ENCODE results near the gene TAX1BP1. TPM values are rescaled to one million over a fixed set of nuclear protein-coding genes. Genes with fewer than 3 reads are reported as not detected.

Gene TAX1BP1
- total RNA-seq, 1 donor from 2014 or later: 83.6 TPM

DNA sequence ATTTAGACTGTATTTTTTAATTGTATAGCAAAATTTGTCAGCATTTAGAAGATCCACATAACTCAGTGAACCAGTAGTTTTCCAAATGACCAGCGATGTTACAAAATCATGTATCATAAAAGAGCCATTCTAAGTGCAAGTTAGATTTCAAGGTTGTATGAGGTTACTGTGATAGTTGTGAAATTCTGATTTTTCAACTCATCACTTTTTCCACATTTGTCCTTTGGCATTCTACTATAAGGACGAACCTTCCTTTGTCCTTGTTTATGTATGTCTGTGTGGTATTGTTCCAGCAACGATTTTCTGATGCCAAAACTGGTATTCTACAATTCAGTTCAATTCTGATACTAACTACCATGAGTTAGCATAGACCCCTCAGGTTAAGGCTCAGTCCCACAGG is 64.2 kb downstream of the TAX1BP1 start:
- TF ChIP-seq CTCF (IDR thresholded peaks at IDR 0.05; ENCODE audit: insufficient read depth, low read length, poor library complexity, severe bottlenecking): no peak
- Histone ChIP-seq H3K4me3 (ENCODE audit: low read depth, low read length) (no peak overlapping the region), H3K27me3 (ENCODE audit: control insufficient read depth, insufficient read depth, low read length) (no peaks in the 10 kb centered on the region), H3K36me3 (ENCODE audit: control insufficient read depth, insufficient read depth, low read length) (peaks cover 1% of the 10 kb centered on the region)
- DNase-seq (ENCODE audit: low read depth): no peak

DNA sequence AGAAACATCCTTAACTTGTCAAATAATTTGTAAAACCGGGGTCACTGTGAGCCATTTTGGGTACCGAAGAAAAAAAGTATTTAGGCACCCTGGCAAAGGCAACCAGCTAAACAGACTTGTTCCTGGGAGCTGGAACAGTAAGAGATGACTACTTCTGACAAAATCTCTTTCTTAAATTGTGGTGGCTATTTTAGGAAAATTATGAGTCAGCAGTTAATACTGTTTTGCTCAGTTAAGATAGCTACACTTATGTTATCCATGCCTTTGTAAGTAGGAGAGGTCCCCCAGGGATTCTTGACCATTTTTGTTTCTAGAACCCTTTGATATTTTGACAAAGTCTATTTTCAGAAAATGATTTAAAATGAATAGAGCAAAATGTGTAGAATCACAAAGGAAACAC is 68.7 kb downstream of the TAX1BP1 start:
- no peak overlapping the region for H3K4me3 ChIP-seq (ENCODE audit: low read depth, low read length)
- no peaks in the 10 kb centered on the region for H3K36me3 ChIP-seq (ENCODE audit: control insufficient read depth, insufficient read depth, low read length)
- H3K27me3 ChIP-seq (ENCODE audit: control insufficient read depth, insufficient read depth, low read length): no peaks in the 10 kb centered on the region
- no peak for DNase-seq (ENCODE audit: low read depth)
- TF ChIP-seq CTCF (IDR thresholded peaks at IDR 0.05; ENCODE audit: insufficient read depth, low read length, poor library complexity, severe bottlenecking): no peak

- no peak overlapping the region for H3K4me3 ChIP-seq (ENCODE audit: low read depth, low read length)
- no peaks in the 10 kb centered on the region for H3K36me3 ChIP-seq (ENCODE audit: control insufficient read depth, insufficient read depth, low read length)
- no peak for DNase-seq (ENCODE audit: low read depth)
- TF ChIP-seq CTCF (IDR thresholded peaks at IDR 0.05; ENCODE audit: insufficient read depth, low read length, poor library complexity, severe bottlenecking): no peak
- H3K27me3 ChIP-seq (ENCODE audit: control insufficient read depth, insufficient read depth, low read length): no peaks in the 10 kb centered on the region
Observed at GRCh38 chr7:27810186-27810585, 70.2 kb downstream of the TAX1BP1 start.

DNA sequence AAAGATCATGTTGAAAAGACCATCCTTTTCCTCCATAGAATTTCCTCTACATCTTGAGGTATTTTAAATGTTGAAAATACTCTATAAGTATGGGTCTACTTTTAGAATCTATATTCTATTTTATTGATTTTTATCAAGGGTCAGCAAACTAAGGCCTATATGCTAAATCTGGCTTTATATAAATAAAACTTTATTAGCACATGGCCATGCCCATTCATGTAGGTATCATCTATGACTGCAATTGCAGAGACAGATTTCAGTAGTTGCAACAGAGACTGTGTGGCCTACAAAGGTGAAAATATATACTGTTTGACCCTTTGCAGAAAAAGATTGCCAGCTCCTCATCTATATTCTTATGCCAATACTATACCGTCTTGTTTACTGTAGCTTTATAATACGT is 72.7 kb downstream of the TAX1BP1 start:
- TF ChIP-seq CTCF (IDR thresholded peaks at IDR 0.05; ENCODE audit: insufficient read depth, low read length, poor library complexity, severe bottlenecking): no peak
- Histone ChIP-seq H3K4me3 (ENCODE audit: low read depth, low read length) (no peak overlapping the region), H3K36me3 (ENCODE audit: control insufficient read depth, insufficient read depth, low read length) (no peaks in the 10 kb centered on the region)

DNA sequence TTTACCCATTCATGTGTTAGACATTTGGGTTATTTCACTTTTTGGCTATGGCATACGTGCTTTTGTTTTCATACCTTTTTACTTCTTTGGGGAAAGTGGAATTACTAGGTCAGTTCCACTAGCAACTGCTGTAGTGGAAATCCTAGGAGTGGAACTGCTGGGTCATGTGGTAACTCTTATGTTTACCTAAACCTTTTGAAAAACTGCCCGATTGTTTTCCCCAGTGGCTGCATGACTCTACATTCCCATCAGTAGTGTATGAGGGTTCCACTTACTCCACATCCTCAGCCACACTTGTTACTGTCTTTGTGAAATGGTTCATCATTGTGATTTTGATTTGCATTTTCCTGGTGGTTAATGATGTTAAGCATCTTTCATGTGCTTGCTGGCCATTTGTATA is 82.3 kb downstream of the TAX1BP1 start:
- Histone ChIP-seq H3K4me3 (ENCODE audit: low read depth, low read length) (no peak overlapping the region), H3K36me3 (ENCODE audit: control insufficient read depth, insufficient read depth, low read length) (no peaks in the 10 kb centered on the region), H3K27me3 (ENCODE audit: control insufficient read depth, insufficient read depth, low read length) (no peaks in the 10 kb centered on the region)
- DNase-seq (ENCODE audit: low read depth): no peak
- no peak for TF ChIP-seq CTCF (IDR thresholded peaks at IDR 0.05; ENCODE audit: insufficient read depth, low read length, poor library complexity, severe bottlenecking)

More for the DNA sequence above, 72.7 kb downstream of the TAX1BP1 start:
- no peaks in the 10 kb centered on the region for H3K27me3 ChIP-seq (ENCODE audit: control insufficient read depth, insufficient read depth, low read length)
- DNase-seq (ENCODE audit: low read depth): no peak

- no peak overlapping the region for H3K4me3 ChIP-seq (ENCODE audit: low read depth, low read length)
- no peaks in the 10 kb centered on the region for H3K36me3 ChIP-seq (ENCODE audit: control insufficient read depth, insufficient read depth, low read length)
- no peak for DNase-seq (ENCODE audit: low read depth)
- no peak for TF ChIP-seq CTCF (IDR thresholded peaks at IDR 0.05; ENCODE audit: insufficient read depth, low read length, poor library complexity, severe bottlenecking)
- H3K27me3 ChIP-seq (ENCODE audit: control insufficient read depth, insufficient read depth, low read length): no peaks in the 10 kb centered on the region
Observed at GRCh38 chr7:27825891-27826290, 85.9 kb downstream of the TAX1BP1 start.

Measured in kidney epithelial cell (primary cell).